HepG2 (cell line): ENCODE data around the gene SKI. TPM values are rescaled to one million over a fixed set of nuclear protein-coding genes. Genes with fewer than 3 reads are reported as not detected.

Source experiments
- ATAC-seq: fragments of 200-7000 bp; cut with Tn5 transposase; 3 replicates; pipeline ENCODE4 v1.9.1; 2020; ENCODE audit warnings: mild to moderate bottlenecking, moderate library complexity
- BruUV-seq: library from RNA; stranded (reverse); fragments of 400-500 nt; replicated peaks from 2 replicates; lab custom pipeline; 2021; lab: Mats Ljungman, UMichigan
- CTCF ChIA-PET: fragments of 300-600 bp; formaldehyde crosslinking; extraction: SDS; loops from one replicate; lab custom pipeline; 2021; ENCODE audit warnings: low total read pairs, inconsistent platforms, low intra/inter-chr PET ratio; lab: Yijun Ruan, JAX
- POLR2A ChIA-PET: fragments of 350-600 bp; sonication (Branson Sonifier 250); formaldehyde crosslinking; loops from one replicate; lab custom pipeline; 2020; ENCODE audit warnings: antibody characterized with exemption, inconsistent platforms; lab: Yijun Ruan, JAX
- DNase-seq: peaks from one replicate; pipeline ENCODE4 v3.0.0-alpha.2; 2015; ENCODE audit warnings: low spot score
- FAIRE-seq: peaks from 3 replicates; lab custom pipeline; 2011; peaks lifted over from hg19 to GRCh38; lab: Jason Lieb, UNC
- H2AFZ ChIP-seq: one replicate; pipeline ENCODE4 v1.6.1; 2011; ENCODE audit warnings: low read length, inconsistent platforms
- H3K27ac ChIP-seq: fragments of 300-600 bp; 3 replicates; pipeline ENCODE4 v1.8.0; 2011; ENCODE audit warnings: mixed run types, mild to moderate bottlenecking, mixed read lengths, low read length, inconsistent platforms; ENCODE audit not compliant: insufficient read depth; ENCODE audit errors: extremely low read length
- H3K27me3 ChIP-seq, 2 experiments: fragments of 200-600 bp in 1 of 2; 2 replicates in 1 of 2; 3 replicates in 1 of 2; pipeline versions ENCODE4 v1.6.0 to v1.8.0; 2011; ENCODE audit warnings: low read length in 2 of 2, mild to moderate bottlenecking in 2 of 2, moderate library complexity in 2 of 2, inconsistent platforms in 1 of 2; ENCODE audit not compliant: insufficient read depth in 2 of 2, control insufficient read depth in 1 of 2
- H3K36me3 ChIP-seq, 2 experiments: fragments of 200-600 bp in 1 of 2; replicated peaks in 1 of 2; 2 replicates in 1 of 2; 3 replicates in 1 of 2; pipeline versions ENCODE4 v1.5.1 to v1.8.0; 2011; ENCODE audit warnings: low read length in 2 of 2, inconsistent platforms in 1 of 2; ENCODE audit not compliant: insufficient read depth in 2 of 2, control insufficient read depth in 1 of 2
- H3K4me1 ChIP-seq: 2 replicates; pipeline ENCODE4 v1.5.1; 2012; ENCODE audit warnings: low read length, inconsistent platforms; ENCODE audit not compliant: insufficient read depth
- H3K4me2 ChIP-seq: 2 replicates; pipeline ENCODE4 v1.6.0; 2011; ENCODE audit warnings: low read depth, low read length, inconsistent platforms
- H3K4me3 ChIP-seq, 3 experiments: fragments of 200-600 bp in 1 of 3; sonication (generic), shearing (Covaris generic) in 1 of 3; replicated peaks in 1 of 3; 2 replicates each; pipeline ENCODE4 v1.5.1; 2011 to 2016; ENCODE audit warnings: low read length in 3 of 3, inconsistent platforms in 2 of 3, low read depth in 2 of 3, mild to moderate bottlenecking in 2 of 3, control low read depth in 1 of 3, mixed read lengths in 1 of 3; ENCODE audit not compliant: insufficient read depth in 1 of 3
- H3K79me2 ChIP-seq: one replicate; pipeline ENCODE4 v1.6.1; 2011; ENCODE audit warnings: low read length, inconsistent platforms; ENCODE audit not compliant: insufficient read depth
- H3K9ac ChIP-seq: 2 replicates; pipeline ENCODE4 v1.6.0; 2011; ENCODE audit warnings: mild to moderate bottlenecking, low read depth, low read length, inconsistent platforms; ENCODE audit not compliant: insufficient read depth
- H3K9me3 ChIP-seq: 2 replicates; pipeline ENCODE4 v1.5.1; 2012; ENCODE audit warnings: mild to moderate bottlenecking, low read length
- H4K20me1 ChIP-seq: 2 replicates; pipeline ENCODE4 v1.6.0; 2011; ENCODE audit warnings: inconsistent platforms, mild to moderate bottlenecking, low read length, moderate library complexity; ENCODE audit not compliant: insufficient read depth
- AGO2 ChIP-seq: fragments of 200-400 bp; formaldehyde crosslinking; optimal IDR thresholded peaks from 2 replicates; pipeline ENCODE3; 2017; ENCODE audit warnings: mild to moderate bottlenecking, low read depth, low read length, moderate library complexity
- KLF9 ChIP-seq: IDR thresholded peaks from 2 replicates; pipeline ENCODE4 v1.6.1; 2016; ENCODE audit warnings: low read depth
- MAZ ChIP-seq, 2 experiments: sonication (generic) in 1 of 2; formaldehyde crosslinking in 1 of 2; IDR thresholded peaks; 2 replicates each; pipeline versions ENCODE4 v1.5.0 to v1.6.1; 2012 to 2020; ENCODE audit warnings: low read depth in 2 of 2, mild to moderate bottlenecking in 2 of 2, borderline replicate concordance in 1 of 2, improper control_type of control experiment in 1 of 2, low read length in 1 of 2, missing genetic modification reagents in 1 of 2, moderate library complexity in 1 of 2
- POLR2A ChIP-seq, 2 experiments: IDR thresholded peaks; 2 replicates each; pipeline ENCODE4 v1.6.1; 2011; ENCODE audit warnings: low read depth in 2 of 2, low read length in 2 of 2, mild to moderate bottlenecking in 1 of 2, moderate library complexity in 1 of 2; ENCODE audit not compliant: insufficient read depth in 1 of 2
- ZNF577 ChIP-seq: sonication (generic); formaldehyde crosslinking; IDR thresholded peaks from 2 replicates; pipeline ENCODE4 v1.4.0; 2020; ENCODE audit warnings: mild to moderate bottlenecking, low read depth, missing genetic modification reagents, borderline replicate concordance
- WGBS: methylation state at CpG from one replicate; pipeline ENCODE4 v1.1.6; 2017; ENCODE audit warnings: low lambda C conversion rate; 5-methylcytosine and 5-hydroxymethylcytosine counted together
- in situ Hi-C: cut with HindIII; loops from 2 replicates; pipeline ENCODE4 v1.10.0; 2017; ENCODE audit warnings: low pct_unique_long_range_greater_than_20kb; ENCODE audit not compliant: extremely low pct_ligation_motif_present
- intact Hi-C: fragments of 100-400 bp; cut with micrococcal nuclease; formaldehyde crosslinking; loops from one replicate; pipeline ENCODE4 v1.10.0; 2022; ENCODE audit not compliant: unreplicated experiment
- polyA plus RNA-seq, 8 experiments: library from polyadenylated mRNA; depleted of rRNA in 3 of 8; stranded (reverse) in 7 of 8; unstranded in 1 of 8; fragments of >200 nt; fragmentation: Illumina TruSeq in 4 of 8; extraction: Trizol in 4 of 8; gene quantifications; 2 replicates each; pipeline versions ENCODE4 v1.2.1 to v1.2.3, GENCODE V29; 2011 to 2016; ENCODE audit warnings: low read depth in 4 of 8, missing spikeins in 1 of 8, mixed read lengths in 1 of 8; ENCODE audit not compliant: insufficient read depth in 1 of 8
- total RNA-seq, 5 experiments: library from RNA; depleted of rRNA; stranded (reverse); fragments of >200 nt; fragmentation: Illumina TruSeq; extraction: Trizol; gene quantifications; 2 replicates each; pipeline ENCODE4 v1.2.3, GENCODE V29; 2016; ENCODE audit warnings: low read depth in 1 of 5
- TF ChIP-seq, protein P1 (sequence below): sonication (generic); formaldehyde crosslinking; conservative IDR thresholded peaks from 2 replicates; pipeline ENCODE4 v1.8.0; 2022; ENCODE audit warnings: missing genetic modification reagents
- TF ChIP-seq, protein P2 (sequence below): sonication (generic); formaldehyde crosslinking; IDR thresholded peaks from 2 replicates; pipeline ENCODE4 v1.5.1; 2020; ENCODE audit warnings: mild to moderate bottlenecking, missing genetic modification reagents

Gene SKI
- total and polyA plus RNA-seq, 2 of the 13 experiments (the other 11 are each of a cell fraction or from before 2014, with no cell fraction given) = 4.7 to 6.9 TPM

GRCh38 chr1:2299131-2299627, 71.1 kb downstream of the SKI start:
- Histone ChIP-seq H3K36me3 (peaks cover 13 to 21% of the 10 kb centered on the region in 2 experiments; a peak in 4 of 5 replicates), H3K4me1 (no peaks in the 10 kb centered on the region), H4K20me1 (peaks cover 57% of the 10 kb centered on the region), H3K27me3 (no peaks in the 10 kb centered on the region), H2AFZ (no peak overlapping the region), H3K79me2 (peaks cover 68% of the 10 kb centered on the region), H3K27ac (no peak overlapping the region), H3K9ac (no peak overlapping the region), H3K4me3 (no peak overlapping the region), H3K4me2 (no peak overlapping the region), H3K9me3 (no peaks in the 10 kb centered on the region)
- TF ChIP-seq AGO2 (peak; percentile 8), POLR2A (IDR thresholded peaks at IDR 0.05; ENCODE audit: insufficient read depth in 1 of 2, low read depth in 2 of 2, low read length in 2 of 2) (no peak), KLF9 (CRISPR knock-in tag) (no peak), ZNF577 (CRISPR knock-in tag) (no peak), MAZ (IDR thresholded peaks at IDR 0.05; ENCODE audit: borderline replicate concordance, low read depth, low read length) (no peak), MAZ (CRISPR knock-in tag; IDR thresholded peaks at IDR 0.05; ENCODE audit: low read depth) (no peak)
- TF ChIP-seq, protein P1, sequence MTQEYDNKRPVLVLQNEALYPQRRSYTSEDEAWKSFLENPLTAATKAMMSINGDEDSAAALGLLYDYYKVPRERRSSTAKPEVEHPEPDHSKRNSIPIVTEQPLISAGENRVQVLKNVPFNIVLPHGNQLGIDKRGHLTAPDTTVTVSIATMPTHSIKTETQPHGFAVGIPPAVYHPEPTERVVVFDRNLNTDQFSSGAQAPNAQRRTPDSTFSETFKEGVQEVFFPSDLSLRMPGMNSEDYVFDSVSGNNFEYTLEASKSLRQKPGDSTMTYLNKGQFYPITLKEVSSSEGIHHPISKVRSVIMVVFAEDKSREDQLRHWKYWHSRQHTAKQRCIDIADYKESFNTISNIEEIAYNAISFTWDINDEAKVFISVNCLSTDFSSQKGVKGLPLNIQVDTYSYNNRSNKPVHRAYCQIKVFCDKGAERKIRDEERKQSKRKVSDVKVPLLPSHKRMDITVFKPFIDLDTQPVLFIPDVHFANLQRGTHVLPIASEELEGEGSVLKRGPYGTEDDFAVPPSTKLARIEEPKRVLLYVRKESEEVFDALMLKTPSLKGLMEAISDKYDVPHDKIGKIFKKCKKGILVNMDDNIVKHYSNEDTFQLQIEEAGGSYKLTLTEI = no peak
- TF ChIP-seq, protein P2, sequence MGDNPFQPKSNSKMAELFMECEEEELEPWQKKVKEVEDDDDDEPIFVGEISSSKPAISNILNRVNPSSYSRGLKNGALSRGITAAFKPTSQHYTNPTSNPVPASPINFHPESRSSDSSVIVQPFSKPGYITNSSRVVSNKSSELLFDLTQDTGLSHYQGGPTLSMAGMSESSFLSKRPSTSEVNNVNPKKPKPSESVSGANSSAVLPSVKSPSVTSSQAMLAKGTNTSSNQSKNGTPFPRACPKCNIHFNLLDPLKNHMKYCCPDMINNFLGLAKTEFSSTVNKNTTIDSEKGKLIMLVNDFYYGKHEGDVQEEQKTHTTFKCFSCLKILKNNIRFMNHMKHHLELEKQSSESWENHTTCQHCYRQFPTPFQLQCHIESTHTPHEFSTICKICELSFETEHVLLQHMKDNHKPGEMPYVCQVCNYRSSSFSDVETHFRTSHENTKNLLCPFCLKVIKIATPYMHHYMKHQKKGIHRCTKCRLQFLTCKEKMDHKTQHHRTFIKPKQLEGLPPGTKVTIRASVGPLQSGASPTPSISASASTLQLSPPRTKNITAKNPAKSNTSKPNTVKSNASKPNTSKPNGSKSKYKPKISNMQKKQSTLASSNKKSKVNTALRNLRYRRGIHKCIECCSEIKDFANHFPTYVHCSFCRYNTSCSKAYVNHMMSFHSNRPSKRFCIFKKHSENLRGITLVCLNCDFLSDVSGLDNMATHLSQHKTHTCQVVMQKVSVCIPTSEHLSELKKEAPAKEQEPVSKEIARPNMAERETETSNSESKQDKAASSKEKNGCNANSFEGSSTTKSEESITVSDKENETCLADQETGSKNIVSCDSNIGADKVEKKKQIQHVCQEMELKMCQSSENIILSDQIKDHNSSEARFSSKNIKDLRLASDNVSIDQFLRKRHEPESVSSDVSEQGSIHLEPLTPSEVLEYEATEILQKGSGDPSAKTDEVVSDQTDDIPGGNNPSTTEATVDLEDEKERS (CRISPR knock-in tag) = no peak
- intact Hi-C loops = no loop called here
- no TSS peak for BruUV-seq
- CTCF ChIA-PET = no interaction called here
- FAIRE-seq (no peak), ATAC-seq (no peak; the same call in 2 of the 3 replicates), DNase-seq (no peak)
- in situ Hi-C loops = no loop called here
- POLR2A ChIA-PET = no interaction called here
- WGBS = 94% methylated on average over 6 of the region's 24 CpGs
